Measurements from ENCODE around the gene STYX.

DNA sequence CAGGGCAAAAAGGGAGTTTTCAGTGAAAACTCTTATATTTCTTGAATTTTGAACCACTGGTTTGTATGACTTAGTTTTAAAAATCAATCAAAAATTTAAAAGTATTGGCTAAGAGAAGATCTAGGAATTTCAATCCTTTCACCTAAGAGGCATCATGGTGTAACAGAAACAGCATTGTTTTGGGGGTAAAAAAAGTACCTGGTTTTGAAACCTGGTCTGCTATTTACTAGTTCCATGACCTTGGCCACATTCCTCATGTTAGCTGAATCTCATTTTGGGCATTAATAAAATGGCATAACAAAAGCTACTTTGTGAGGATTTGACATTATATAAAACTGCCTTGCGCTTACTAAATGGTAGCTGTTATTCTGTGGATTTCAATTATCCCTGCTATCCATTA lies 78.1 kb downstream of the STYX start:
- TF ChIP-seq, protein P1, sequence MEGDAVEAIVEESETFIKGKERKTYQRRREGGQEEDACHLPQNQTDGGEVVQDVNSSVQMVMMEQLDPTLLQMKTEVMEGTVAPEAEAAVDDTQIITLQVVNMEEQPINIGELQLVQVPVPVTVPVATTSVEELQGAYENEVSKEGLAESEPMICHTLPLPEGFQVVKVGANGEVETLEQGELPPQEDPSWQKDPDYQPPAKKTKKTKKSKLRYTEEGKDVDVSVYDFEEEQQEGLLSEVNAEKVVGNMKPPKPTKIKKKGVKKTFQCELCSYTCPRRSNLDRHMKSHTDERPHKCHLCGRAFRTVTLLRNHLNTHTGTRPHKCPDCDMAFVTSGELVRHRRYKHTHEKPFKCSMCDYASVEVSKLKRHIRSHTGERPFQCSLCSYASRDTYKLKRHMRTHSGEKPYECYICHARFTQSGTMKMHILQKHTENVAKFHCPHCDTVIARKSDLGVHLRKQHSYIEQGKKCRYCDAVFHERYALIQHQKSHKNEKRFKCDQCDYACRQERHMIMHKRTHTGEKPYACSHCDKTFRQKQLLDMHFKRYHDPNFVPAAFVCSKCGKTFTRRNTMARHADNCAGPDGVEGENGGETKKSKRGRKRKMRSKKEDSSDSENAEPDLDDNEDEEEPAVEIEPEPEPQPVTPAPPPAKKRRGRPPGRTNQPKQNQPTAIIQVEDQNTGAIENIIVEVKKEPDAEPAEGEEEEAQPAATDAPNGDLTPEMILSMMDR (IDR thresholded peaks at IDR 0.05): no peak
- no peak for TF ChIP-seq POLR2A (IDR thresholded peaks at IDR 0.05)

All from lower leg skin (tissue), 3 donors.